NT2/D1 (cell line): ENCODE results near the gene TNFRSF25.

Experiments
- SUZ12 ChIP-seq: IDR thresholded peaks from 2 replicates; pipeline ENCODE4 v1.6.1; 2011; ENCODE audit not compliant: insufficient read length, insufficient read depth; ENCODE audit errors: extremely low read depth
- YY1 ChIP-seq: IDR thresholded peaks from 2 replicates; pipeline ENCODE4 v1.6.1; 2011; ENCODE audit not compliant: insufficient read length, insufficient read depth
- ZNF274 ChIP-seq: IDR thresholded peaks from 2 replicates; pipeline ENCODE4 v1.6.1; 2011; ENCODE audit warnings: mild to moderate bottlenecking, low read depth, low read length

GRCh38 chr1:6445062-6445763 lies 20.8 kb downstream of the TNFRSF25 start:
- no peak for TF ChIP-seq YY1
- no peak for TF ChIP-seq SUZ12
- TF ChIP-seq ZNF274, result no peak
